AG04449 (cell line): ENCODE measurements around the gene DYNLRB2.

Experiments
- CTCF ChIA-PET: fragments of 350-600 bp; formaldehyde crosslinking; extraction: SDS; loops from one replicate; lab custom pipeline; 2021; ENCODE audit warnings: antibody characterized with exemption; lab: Yijun Ruan, JAX
- POLR2A ChIA-PET: fragments of 400-600, 350-600 bp; formaldehyde crosslinking; extraction: SDS; loops from one replicate; lab custom pipeline; 2020; ENCODE audit warnings: antibody characterized with exemption, inconsistent platforms; lab: Yijun Ruan, JAX
- DNase-seq: peaks from one replicate; pipeline ENCODE4 v3.0.0-alpha.2; 2010; ENCODE audit warnings: low read depth, low spot score
- H3K4me3 ChIP-seq: 2 replicates; pipeline ENCODE4 v1.5.1; 2011; ENCODE audit warnings: low read depth, mild to moderate bottlenecking, control low read depth, low read length
- TF ChIP-seq, protein P1 (sequence below): IDR thresholded peaks from one replicate; pipeline ENCODE4 v1.5.1; 2011; ENCODE audit warnings: mild to moderate bottlenecking, moderate library complexity, low read length, control low read depth, inconsistent platforms; ENCODE audit not compliant: insufficient read depth; ENCODE audit errors: missing control alignments

The DYNLRB2 gene

DNA sequence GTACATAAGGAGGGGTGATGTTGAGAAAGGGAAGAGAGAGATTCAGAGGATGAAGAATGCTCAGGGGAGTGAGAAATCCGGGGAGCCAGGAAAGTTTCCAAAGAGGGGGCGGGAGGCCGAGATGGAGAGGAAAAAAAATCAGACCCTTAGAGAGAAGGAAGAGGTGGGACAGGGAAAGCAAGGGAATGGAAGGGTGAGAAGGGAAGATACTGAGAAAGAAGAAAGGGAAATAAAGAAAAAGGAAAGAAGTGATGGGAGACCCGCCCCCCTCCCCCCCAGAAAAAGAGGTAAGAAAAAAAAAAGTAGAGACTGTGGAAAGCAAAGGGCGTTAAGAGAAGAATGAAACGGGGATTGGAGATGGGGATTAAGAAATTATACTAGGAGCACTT is 507 bp downstream of the DYNLRB2 start:
- TF ChIP-seq, protein P1, sequence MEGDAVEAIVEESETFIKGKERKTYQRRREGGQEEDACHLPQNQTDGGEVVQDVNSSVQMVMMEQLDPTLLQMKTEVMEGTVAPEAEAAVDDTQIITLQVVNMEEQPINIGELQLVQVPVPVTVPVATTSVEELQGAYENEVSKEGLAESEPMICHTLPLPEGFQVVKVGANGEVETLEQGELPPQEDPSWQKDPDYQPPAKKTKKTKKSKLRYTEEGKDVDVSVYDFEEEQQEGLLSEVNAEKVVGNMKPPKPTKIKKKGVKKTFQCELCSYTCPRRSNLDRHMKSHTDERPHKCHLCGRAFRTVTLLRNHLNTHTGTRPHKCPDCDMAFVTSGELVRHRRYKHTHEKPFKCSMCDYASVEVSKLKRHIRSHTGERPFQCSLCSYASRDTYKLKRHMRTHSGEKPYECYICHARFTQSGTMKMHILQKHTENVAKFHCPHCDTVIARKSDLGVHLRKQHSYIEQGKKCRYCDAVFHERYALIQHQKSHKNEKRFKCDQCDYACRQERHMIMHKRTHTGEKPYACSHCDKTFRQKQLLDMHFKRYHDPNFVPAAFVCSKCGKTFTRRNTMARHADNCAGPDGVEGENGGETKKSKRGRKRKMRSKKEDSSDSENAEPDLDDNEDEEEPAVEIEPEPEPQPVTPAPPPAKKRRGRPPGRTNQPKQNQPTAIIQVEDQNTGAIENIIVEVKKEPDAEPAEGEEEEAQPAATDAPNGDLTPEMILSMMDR: no peak
- H3K4me3 ChIP-seq: peak overlapping the region; percentile 83
- CTCF ChIA-PET: interaction anchor here (2.7 kb wide), 1 partner anchor 283 kb away, joined by 11 read pairs; no protein-coding TSS in a partner anchor
- DNase-seq: no peak
- POLR2A ChIA-PET: no interaction called here

DNA sequence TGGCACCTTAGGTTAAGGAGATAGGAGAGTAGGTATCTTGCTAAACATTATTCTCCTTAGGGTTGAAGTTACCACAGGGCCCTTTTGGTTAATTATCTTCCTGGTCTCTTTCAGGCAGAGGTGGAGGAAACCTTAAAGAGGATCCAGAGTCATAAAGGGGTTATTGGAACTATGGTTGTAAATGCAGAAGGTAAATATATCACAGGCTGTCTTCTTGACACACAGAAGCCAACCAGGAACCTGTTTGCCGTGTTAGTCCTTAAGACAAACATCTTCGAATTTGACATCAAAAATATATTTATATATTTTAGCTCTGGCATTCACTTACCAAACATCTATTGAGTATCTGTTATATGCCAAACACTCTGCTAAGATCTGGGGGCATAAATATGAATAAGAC is 2.4 kb downstream of the DYNLRB2 start:
- ChIA-PET POLR2A (no interaction called here), CTCF (interaction anchor here (2.3 to 2.7 kb wide), 2 partner anchors 17 to 281 kb away, joined by 11 to 14 read pairs; no protein-coding TSS in a partner anchor)
- TF ChIP-seq, protein P1: no peak
- H3K4me3 ChIP-seq: no peak overlapping the region
- DNase-seq: no peak

DNA sequence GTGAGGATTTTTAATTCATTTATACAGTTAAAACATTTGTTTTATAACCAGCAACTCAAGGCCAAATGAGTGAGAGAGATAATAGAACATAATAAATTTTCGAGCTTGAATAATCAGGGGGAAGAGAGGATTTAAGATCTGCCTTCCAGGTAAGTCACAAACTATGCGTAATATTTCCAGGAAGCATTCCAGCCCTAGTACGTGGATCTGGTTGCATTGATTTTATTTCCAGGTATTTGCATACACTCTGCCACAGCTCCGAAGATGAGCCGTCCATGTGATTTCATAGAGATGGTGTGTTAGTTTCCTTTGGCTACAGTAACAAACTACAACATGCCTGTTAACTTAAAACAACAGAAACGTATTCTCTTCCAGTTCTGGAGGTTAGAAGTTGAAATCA is 3.5 kb downstream of the DYNLRB2 start:
- no peak overlapping the region for H3K4me3 ChIP-seq
- ChIA-PET POLR2A (no interaction called here), CTCF (no interaction called here)
- DNase-seq: no peak
- TF ChIP-seq, protein P1: no peak

DNA sequence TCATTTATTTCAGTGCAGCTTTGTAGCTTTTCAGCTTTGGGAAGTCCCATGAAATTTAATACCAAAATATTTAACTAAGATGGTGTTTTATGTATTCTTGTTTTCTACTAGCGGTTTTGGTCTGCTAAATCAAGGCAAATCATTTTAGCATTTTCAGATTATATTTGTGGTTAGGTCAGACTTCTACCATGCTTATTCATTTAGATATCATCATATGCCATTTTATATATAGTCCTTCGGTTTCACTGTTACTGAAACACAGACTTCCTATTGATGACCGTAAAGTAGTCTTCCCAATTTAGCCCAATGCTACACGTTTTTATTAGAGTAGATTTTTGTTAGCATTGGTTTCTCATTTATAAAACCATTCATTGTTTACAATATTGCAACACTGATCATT is 5.5 kb downstream of the DYNLRB2 start:
- TF ChIP-seq, protein P1: no peak
- ChIA-PET CTCF (no interaction called here), POLR2A (no interaction called here)
- H3K4me3 ChIP-seq: no peak overlapping the region
- no peak for DNase-seq

DNA sequence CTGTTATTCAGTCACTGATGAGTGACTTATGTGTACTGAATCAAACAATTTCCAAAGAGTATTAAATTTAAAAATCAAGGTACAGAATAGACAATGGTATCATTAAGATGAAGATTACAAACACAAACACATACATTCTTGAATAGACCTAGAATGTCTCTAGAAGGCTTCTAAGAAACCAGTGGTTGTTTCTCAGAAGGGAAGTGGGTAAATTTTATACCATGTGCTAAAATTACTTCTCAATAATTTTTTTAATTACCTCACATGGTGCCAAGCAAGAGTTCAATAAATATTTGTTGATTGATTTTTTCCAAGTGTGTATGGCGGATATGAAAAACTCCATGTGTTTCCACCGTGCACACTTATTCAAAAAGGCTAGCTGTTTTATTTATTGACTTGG is 6.4 kb downstream of the DYNLRB2 start:
- POLR2A ChIA-PET: no interaction called here
- no peak for DNase-seq
- TF ChIP-seq, protein P1: no peak
- H3K4me3 ChIP-seq: no peak overlapping the region
- CTCF ChIA-PET: no interaction called here

DNA sequence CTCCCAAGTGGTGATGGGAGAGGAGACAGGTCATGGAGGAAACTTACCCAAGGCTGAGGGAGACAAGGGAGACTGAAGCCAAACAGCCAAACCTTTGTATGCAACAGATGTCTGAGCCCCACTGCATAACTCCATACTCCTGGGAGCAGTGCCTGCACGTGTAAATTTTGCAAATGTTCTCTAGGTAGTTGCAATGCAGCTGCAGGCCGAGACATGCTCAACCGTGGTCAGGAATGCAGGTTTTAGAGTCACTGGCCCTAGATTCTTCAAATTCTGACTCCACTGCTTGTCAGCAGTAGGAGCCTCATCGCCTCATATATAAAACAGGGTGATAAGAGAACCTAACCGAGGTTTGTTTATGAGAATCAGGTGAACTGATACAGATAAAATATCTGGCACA is 11.5 kb downstream of the DYNLRB2 start:
- POLR2A ChIA-PET: no interaction called here
- CTCF ChIA-PET: no interaction called here
- H3K4me3 ChIP-seq: no peak overlapping the region
- TF ChIP-seq, protein P1: no peak
- DNase-seq: no peak
